GM18861 (cell line): ENCODE results near the gene MEPCE.
A peak's percentile ranks its signal among the peaks of the same experiment; 100 is the strongest.

Experiments used
- ATAC-seq: cut with Tn5 transposase; IDR thresholded peaks from one replicate; pipeline ENCODE4 v1.9.1; 2021; ENCODE audit not compliant: unreplicated experiment

The MEPCE gene

GRCh38 chr7:100483090-100483721 is 53.6 kb downstream of the MEPCE start:
- ATAC-seq = peak; percentile 52
